Kidney tubule cell (primary cell): ENCODE measurements around the gene MRPS31.
A peak's percentile ranks its signal among the peaks of the same experiment; 100 is the strongest.

Source experiments
- DNase-seq: peaks from one replicate; pipeline ENCODE4 v3.0.0-alpha.2; 2018; ENCODE audit warnings: low spot score

Gene MRPS31

DNA sequence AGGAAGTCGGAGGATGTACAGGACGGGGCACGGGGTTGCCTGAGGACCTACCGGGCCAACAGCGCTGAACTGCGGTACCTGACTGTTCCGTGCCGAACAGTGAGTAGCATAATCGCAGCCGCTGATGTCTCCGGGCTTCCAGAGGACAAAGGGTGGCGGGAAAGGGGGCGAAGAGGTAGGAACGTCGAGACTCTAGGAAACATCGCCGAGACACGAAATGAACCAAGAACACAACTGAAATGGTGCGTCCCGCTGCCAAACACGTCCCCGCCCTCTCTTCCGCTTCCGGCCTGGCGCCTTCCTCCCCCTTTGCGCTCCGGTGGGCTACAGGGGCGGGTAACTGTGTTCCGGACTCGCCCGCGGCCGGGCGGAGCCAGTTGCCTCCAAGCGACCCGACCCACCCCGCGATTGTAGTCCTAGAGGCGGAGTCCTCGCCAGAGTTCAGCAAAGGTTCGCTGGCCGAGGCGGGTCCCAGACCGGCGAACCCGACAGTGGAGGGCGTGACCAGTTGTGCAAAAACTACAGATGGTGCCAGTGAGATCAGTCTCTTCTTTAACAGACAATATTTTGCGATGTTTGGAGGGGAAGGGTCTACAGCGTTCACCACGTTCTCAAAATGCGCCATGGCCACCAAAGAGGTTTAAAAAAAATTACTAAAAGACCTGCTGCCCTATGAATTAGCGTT lies at the start of gene MRPS31:
Gene MRPS31 (minus strand): TSS at position 257 of the 685 bp plus-strand sequence. CDS start 54 bp downstream, at position 203.
- DNase-seq: peak; percentile 96

DNA sequence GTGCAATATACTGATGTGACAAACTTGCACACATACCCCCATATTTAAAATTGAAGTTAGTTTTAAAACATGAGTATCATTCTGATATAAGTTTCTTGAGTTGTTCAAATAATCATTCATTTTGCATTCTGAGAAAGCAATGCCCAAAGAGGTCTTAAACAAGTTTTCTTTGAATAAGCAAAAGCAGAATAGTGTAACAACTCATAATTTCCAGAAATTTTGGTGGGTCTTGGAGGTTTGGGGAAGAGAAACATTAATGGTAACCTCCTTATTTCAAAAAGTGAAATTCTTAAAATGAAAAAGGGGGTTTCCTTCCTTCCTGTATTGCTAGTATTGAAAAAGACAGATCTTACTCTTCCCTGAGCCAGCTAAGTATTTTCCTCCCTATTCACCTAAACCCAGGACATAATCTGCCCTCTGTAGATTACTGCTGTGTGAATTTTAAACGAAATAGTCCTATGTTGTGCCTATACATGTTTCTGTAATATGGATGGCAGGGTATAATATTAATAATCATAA lies 48.9 kb upstream of the MRPS31 start:
- DNase-seq: no peak

GRCh38 chr13:40818926-40819325 lies 47.9 kb upstream of the MRPS31 start:
- no peak for DNase-seq

DNA sequence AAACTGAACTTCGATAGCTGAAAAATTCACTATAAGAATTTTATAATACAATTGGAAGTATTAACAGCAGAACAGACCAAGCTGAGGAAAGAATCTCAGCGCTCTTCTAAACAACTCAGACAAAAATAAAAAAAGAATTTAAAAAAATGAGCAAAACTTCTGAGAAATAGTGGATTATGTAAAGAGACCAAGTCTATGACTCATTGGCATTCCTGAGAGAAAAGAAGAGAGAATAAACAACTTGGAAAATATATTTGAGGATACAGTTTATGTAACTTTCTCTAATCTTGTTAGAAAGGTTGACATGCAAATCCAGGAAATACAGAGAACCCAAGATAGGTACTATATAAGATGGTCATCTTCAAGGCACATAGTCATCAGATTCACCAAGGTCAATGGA lies 43.8 kb upstream of the MRPS31 start:
- no peak for DNase-seq

- DNase-seq: peak; percentile 45
Measured at GRCh38 chr13:40813667-40814454, 42.9 kb upstream of the MRPS31 start.

DNA sequence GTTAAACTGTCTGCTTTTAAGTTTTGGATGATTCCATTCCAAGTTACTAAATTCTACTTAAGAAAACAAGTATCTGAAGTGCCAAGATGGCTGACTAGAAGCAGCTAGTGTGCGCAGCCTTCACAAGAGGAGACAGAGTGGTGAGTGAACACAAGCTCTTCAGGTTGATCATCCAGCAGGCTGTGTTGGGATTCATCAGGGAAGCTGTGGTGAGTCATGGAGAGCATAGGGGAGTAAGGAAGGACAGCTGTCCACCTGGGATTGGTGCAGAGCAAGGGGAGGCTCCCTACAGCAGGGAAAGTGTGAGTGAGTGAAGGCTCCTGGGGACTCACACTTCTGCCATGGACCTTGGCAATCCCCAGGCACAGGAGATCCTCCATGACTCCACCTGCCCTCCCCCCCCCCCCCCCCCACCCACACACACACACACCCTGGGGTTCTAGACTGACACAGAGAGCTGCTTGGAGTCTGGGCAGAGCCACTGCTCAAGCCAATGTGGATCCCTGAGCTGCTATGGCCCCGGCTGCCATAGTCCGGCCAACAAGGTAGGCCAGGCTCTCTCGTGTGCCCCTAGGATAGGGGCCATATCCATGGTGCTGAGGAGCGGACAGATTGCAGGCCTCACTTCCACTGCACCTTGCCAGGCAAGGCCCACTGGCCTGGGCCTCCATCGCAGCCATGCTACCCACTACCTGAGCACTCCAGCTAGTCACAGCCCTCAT lies 41.9 kb upstream of the MRPS31 start:
- DNase-seq: peak; percentile 91

DNA sequence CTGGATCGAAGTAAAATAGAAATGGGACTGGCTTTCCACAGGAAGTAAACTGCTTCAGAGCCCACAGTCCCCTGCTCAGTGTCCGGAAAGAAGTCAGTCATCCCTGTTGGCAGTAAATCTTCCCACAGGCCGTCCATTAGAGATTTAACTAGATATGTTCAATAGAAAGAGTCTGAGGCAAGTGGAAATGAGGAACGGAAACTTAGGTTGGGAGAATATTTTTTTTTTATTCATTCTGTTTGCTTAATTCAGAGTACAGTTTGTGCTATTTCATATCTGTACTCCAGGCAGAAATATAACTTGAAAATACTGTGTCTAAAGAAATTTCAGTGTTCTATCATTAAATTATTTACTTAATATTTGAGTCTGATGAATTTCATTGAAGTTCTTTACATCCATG lies 41.1 kb upstream of the MRPS31 start:
- DNase-seq: no peak

DNA sequence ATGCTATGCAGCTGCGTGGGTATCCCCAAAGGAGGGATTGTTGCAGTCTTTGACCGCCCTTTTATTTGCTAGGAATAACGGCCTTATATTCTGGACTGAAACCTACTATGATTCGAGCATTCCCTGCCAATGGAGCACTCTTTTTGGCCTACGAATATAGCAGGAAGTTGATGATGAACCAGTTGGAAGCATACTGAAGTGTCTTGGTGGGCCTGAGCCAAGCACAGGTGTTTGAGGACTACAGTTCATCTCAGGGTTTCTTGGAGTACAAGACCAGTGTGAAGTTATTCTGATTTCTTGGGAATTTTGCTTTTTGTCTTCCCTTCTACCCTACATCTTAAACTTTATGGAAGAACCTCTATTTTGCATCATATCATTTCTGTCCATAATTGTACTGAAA lies 38.5 kb upstream of the MRPS31 start:
- DNase-seq: no peak

DNA sequence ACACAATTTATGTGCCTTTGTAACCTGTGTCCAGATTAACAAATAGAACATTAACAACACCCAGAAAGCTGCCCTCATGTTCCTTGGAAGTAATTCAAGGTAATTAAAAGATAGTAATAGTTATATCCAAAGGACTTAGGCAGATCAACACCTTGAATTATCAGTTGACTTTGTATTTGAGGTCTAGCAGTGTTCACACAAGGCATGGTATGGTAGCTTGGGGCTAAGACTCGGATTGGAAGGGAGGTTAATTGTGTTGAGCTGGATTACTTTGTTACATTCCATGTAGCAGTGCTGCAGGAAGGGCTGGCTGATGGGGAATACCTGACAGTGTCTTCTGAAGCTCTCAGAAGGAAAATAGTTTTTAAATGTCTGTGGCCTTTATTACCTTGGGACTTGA lies 35.3 kb upstream of the MRPS31 start:
- no peak for DNase-seq

- DNase-seq: no peak
Measured at GRCh38 chr13:40803316-40803715, 32.3 kb upstream of the MRPS31 start.

DNA sequence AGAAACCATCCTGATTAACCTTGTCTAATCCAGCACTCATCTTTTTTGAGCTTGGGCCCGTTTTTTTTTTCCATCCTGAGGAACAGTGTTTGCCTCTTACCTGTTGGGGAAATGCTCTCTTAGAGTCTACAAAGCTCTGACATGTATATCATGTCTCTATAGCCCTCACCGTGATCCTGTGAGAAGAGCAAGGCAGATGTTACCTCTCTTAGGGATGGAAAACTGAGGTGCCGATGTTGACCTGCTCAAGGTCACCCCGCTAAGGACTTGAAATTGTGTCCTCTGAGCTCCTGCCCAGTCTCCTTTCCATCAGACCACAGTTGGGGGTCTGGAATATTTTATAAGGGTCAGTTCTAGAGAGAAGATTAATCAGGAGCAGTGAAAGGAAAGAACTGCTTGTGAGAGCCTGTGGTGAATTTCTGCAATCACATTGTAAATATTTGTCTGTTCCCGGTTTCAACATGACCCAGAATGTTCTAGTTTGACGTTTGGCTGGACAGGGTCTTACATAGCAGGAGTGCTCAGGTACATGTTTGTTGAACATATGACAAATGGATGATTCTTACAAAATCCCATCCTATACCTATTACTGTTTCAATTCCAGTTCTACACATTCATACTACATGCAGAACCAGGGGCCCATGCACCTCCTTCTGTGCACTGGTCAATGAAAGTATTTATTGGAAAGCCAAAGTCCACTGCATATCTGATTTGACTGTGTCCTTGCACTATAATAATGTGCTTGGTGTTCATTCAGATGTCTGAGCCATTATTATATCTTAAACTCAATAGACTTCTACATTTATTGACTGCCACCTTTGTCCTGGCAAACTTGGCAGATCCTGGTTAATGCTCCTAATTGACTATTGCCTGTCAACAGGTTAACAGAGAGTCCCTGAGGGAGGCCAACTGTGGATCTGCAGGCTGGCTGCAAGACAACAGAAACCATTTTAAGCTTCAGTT lies 30.5 kb upstream of the MRPS31 start:
- no peak for DNase-seq

DNA sequence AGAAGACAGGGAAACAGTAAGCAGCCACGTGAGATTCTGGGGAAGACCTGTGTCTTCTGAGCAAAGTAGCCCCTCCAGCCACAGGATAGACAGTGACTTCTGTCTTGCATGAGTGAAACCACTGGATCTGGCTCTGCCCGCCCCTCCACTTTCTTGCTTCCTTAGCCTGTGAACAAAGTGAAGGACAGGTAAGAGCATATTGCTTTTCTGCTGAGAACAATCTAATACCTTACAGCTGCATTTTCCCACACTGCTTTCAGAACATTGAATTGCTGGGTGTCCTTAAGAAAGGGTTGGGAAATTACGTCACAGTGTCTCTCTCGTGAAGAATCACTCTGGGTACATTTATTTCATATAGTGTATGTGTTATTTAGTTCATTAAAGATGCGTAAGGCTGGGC lies 29.6 kb upstream of the MRPS31 start:
- no peak for DNase-seq

- no peak for DNase-seq
Measured at GRCh38 chr13:40799508-40799907, 28.5 kb upstream of the MRPS31 start.

DNA sequence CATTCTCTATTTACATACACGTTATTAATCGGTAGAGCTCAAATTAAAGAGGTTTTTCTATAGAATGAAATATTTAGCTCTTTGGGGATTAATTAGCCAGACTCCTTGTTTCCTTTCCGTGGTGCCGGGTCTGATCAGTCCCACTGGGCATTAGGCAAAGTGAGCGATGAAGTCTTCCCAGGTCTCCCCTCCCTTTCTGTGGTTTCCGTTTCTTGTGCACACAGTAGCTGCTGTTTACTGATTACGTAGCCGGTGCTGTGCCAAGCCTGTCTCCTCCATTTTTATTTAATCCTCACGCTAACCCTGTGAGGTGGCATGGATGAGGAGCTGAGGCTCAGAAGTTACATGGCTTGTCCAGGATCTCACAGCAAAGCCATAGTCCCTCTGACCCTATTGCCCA lies 27.4 kb upstream of the MRPS31 start:
- no peak for DNase-seq

DNA sequence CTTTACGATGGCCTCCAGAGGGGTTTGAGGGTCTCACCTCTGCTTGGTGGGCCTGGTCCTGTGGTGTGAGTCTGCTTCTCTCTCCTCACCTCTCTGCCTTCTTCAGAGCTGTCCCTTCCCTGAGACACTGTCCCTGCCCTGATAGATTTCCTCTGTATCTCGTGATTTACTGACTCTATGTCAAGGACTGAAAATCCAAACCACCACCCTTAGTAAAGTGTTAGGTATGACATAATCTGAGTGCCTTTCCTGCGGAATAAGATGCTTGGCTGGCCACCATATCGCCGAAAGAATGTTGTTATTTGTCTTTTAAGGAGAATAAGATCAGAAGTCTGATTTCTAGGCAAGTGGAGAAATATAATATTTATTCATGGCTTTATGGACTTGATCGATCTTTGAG lies 25.7 kb upstream of the MRPS31 start:
- no peak for DNase-seq

DNA sequence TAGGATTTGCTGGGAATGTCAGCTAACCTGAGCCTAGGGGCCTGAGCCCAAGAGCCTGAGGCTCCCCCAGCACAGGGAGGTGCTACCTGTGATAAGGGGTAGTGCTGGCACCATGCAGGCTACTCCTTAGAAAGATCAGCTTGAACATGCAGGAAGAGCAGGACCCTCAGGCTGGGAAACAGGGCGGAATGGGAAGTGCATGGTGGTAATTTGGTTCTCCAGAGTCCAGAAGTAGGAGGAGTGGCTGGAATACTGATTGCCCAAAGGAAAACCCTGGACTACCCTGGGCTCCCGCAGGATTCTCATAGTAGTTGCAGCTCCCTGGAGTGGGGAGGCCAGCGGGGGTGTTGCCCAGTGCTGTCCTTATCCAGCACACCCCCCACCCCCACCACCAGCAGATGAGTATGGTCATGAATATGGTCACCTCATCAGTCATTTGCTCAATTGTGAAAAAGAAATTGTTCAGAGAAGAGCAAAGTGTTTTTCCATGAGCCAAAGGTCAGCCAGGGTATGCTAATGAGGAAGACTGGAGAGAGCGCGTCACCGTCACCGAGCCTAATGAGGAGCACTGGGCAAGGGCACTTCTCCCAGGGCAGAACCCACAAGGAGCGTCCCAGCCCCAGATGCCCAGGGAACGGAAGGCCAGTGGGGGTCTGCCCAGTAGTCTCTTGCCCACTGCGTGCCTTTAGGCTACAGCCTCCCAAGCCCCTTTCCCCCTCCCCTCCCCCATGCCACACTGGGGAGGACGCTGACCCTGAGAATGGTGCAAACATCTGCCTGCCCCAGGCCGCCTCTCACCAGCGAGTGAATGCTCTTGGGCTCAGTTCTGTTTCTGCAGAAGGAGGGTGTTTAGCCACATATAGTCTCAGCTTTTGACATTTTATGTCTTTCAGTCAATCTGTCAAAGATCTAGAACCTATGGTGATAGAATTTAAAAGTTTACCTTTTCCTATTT lies 23.7 kb upstream of the MRPS31 start:
- DNase-seq: no peak

GRCh38 chr13:40793339-40793738 lies 22.3 kb upstream of the MRPS31 start:
- DNase-seq: no peak

DNA sequence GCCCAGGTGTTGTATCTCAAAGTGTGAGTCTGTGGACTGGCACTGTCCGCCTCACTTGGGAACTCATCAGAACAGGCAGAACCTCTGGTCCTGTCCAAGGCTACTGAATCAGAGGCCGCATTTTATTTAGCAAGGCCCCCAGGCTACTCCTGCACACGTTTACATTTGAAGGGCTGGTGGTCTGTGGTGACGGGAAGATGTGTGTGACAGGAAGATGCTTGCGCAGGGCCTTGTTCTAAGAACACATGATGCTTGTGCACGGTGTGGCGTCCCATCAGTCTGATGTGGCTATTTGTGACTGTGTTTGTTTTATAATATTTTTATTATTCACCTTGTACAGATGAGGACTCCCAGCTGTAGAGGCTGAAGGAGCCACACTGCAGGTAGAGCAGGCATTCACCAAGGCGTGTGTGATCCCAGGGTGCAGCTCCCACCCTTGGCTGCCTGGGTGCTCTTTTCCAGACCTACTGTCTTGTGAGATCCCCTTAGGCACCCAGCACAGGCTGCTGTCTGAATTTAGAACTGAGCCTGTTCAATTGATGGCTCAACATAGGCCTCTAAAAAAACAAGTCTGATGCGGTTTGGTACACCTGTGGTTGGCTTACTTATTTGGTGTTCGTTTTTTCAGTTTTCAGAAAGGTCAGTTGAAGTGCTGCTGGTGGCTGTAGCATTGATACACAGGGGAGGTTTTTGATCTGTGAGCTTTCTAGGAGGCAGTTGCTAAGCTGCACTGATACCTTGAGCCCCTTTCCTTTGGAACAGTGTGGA lies 21.5 kb upstream of the MRPS31 start:
- DNase-seq: no peak

GRCh38 chr13:40790154-40790616 lies 19.2 kb upstream of the MRPS31 start:
- no peak for DNase-seq
